Stomach (tissue), 4 donors: ENCODE data around the gene FAM168B.

Experiments
- CTCF ChIP-seq, 7 experiments: fragments of 450-650 bp in 4 of 7; fragments of 200-600 bp in 3 of 7; sonication (generic) in 3 of 7; IDR thresholded peaks; one replicate each; pipeline ENCODE4 v1.5.1; 2016 to 2019; ENCODE audit warnings: antibody characterized with exemption in 7 of 7, control low read depth in 2 of 7, mild to moderate bottlenecking in 1 of 7
- EP300 ChIP-seq: sonication (generic); formaldehyde crosslinking; IDR thresholded peaks from one replicate; pipeline ENCODE4 v1.6.1; 2017; ENCODE audit warnings: antibody characterized with exemption
- POLR2A ChIP-seq, 4 donors: fragments of 450-650 bp; IDR thresholded peaks; one replicate each; pipeline ENCODE4 v1.6.1; 2016; ENCODE audit warnings: antibody characterized with exemption in 4 of 4, control low read depth in 2 of 4, mild to moderate bottlenecking in 1 of 4, moderate library complexity in 1 of 4

- no peak for TF ChIP-seq EP300
- TF ChIP-seq CTCF (IDR thresholded peaks at IDR 0.05), result no peak
- TF ChIP-seq POLR2A (IDR thresholded peaks at IDR 0.05), result no peak
These were observed 20.4 kb upstream of the FAM168B start for GRCh38 chr2:131113566-131114227.
